Measurements from ENCODE around the gene SCYGR8. TPM values are rescaled to one million over a fixed set of nuclear protein-coding genes. Genes with fewer than 3 reads are reported as not detected.
A peak's percentile ranks its signal among the peaks of the same experiment; 100 is the strongest.

Gene SCYGR8
- total RNA-seq, 1 donor from 2014 or later: not detected

DNA sequence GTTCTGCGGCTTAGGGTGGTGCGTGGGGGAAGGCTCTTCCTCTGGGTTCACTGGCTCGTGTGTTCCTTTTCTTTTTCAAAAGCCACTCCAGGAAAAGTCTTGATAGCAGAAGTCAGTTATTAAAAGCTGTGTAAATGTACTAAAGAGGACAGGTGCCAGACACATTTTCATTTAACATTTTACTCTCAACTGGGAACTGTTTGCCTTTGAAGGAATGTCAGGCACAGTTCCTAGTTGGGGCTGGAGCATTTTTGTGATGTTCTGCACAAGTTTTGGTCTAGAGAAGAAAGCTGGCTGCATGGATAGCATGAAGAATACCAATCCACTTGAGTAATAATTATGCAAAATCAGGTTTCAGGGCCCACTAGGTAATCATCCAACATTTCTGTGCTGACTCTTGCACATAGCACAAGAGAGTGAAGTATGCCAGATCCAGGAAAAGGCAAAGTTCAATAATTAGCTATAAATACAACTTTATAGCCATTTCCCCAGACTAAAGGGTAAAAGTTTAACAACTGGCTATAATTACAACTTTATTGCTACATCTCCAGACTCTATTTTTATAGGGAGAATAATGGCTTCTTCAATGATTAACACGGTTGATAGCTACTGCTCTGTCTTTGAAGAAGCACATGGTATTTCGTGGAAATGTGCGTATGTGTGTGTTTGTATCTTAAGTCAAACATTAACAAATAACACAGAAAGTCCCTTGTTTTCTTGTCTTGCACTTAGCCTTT, 16.2 kb downstream of the SCYGR8 start:
- TF ChIP-seq, protein P1, sequence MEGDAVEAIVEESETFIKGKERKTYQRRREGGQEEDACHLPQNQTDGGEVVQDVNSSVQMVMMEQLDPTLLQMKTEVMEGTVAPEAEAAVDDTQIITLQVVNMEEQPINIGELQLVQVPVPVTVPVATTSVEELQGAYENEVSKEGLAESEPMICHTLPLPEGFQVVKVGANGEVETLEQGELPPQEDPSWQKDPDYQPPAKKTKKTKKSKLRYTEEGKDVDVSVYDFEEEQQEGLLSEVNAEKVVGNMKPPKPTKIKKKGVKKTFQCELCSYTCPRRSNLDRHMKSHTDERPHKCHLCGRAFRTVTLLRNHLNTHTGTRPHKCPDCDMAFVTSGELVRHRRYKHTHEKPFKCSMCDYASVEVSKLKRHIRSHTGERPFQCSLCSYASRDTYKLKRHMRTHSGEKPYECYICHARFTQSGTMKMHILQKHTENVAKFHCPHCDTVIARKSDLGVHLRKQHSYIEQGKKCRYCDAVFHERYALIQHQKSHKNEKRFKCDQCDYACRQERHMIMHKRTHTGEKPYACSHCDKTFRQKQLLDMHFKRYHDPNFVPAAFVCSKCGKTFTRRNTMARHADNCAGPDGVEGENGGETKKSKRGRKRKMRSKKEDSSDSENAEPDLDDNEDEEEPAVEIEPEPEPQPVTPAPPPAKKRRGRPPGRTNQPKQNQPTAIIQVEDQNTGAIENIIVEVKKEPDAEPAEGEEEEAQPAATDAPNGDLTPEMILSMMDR (IDR thresholded peaks at IDR 0.05): no peak
- no peaks in the 10 kb centered on the region for H3K9me3 Mint-ChIP-seq (ENCODE audit: low read depth)
- peaks cover 14% of the 10 kb centered on the region for H3K4me1 Mint-ChIP-seq (ENCODE audit: low read depth)
- H3K36me3 Mint-ChIP-seq (ENCODE audit: low read depth): peaks cover 1% of the 10 kb centered on the region
- no peaks in the 10 kb centered on the region for H3K27me3 Mint-ChIP-seq (ENCODE audit: low read depth)
- no peak overlapping the region for H3K27ac Mint-ChIP-seq (ENCODE audit: unreplicated experiment)
- no peak for DNase-seq (ENCODE audit: low spot score)
- H3K4me3 Mint-ChIP-seq (ENCODE audit: unreplicated experiment): no peak overlapping the region

DNA sequence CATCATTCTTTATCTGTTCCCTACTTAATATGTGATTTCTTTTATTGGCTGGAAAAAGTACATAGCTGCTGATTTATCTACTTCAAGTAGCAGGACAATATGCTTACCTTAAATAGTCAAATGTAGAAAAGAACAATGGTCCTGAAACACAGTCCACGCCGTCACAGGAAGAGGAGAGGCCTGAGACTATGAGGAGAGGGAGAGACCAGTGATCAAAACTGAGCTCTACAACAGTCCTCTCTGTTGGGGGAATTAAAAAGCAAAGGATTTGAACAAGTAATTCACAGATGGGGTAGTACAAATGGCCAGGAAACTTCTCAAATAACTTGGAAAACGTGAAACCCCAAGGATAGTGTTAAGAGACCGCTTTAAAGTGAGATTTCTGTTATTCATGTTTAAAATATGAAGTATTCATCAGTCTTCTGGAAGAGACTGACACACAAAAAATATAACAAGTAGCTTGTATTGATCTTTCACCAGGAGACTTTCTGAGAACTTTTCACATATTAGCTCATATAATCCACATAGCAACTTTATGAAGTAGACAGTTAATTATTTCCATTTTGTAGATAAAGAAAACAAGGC, 20.2 kb downstream of the SCYGR8 start:
- Mint-ChIP-seq H3K4me1 (ENCODE audit: low read depth) (peaks cover 9% of the 10 kb centered on the region), H3K4me3 (ENCODE audit: unreplicated experiment) (no peak overlapping the region), H3K27me3 (ENCODE audit: low read depth) (no peaks in the 10 kb centered on the region), H3K36me3 (ENCODE audit: low read depth) (no peaks in the 10 kb centered on the region), H3K9me3 (ENCODE audit: low read depth) (no peaks in the 10 kb centered on the region), H3K27ac (ENCODE audit: unreplicated experiment) (peak overlapping the region; percentile 50)
- no peak for DNase-seq (ENCODE audit: low spot score)
- TF ChIP-seq, protein P1 (IDR thresholded peaks at IDR 0.05): no peak

DNA sequence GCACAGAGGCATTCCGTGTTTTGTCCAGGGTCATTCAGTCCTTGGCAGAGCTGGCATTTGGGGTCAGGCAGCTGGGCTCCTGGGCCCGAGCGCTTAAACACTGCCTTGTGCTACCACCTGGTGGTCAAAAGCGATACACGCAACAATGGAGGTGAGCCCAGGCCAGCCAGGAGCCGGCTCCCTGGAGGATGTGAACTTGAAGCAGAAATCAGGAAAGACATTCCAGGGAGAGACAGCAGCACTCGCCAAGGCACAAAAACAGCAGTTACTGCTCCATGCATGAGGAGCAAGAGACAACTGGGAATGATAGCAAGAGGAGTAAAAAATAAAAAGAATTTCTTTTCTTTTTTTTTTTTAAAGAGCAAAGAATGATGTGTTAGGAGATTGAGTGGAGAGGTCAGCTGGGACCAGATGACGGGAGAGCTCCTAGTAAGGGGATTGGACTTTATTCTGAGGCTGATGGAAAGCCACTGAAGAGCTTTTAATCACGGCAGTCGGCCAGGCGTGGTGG, 20.7 kb downstream of the SCYGR8 start:
- H3K27me3 Mint-ChIP-seq (ENCODE audit: low read depth): no peaks in the 10 kb centered on the region
- H3K9me3 Mint-ChIP-seq (ENCODE audit: low read depth): no peaks in the 10 kb centered on the region
- TF ChIP-seq, protein P1 (IDR thresholded peaks at IDR 0.05): peak; percentile 99
- H3K4me1 Mint-ChIP-seq (ENCODE audit: low read depth): peaks cover 9% of the 10 kb centered on the region
- no peak overlapping the region for H3K4me3 Mint-ChIP-seq (ENCODE audit: unreplicated experiment)
- H3K27ac Mint-ChIP-seq (ENCODE audit: unreplicated experiment): peak overlapping the region; percentile 75
- no peak for DNase-seq (ENCODE audit: low spot score)
- H3K36me3 Mint-ChIP-seq (ENCODE audit: low read depth): no peaks in the 10 kb centered on the region

DNA sequence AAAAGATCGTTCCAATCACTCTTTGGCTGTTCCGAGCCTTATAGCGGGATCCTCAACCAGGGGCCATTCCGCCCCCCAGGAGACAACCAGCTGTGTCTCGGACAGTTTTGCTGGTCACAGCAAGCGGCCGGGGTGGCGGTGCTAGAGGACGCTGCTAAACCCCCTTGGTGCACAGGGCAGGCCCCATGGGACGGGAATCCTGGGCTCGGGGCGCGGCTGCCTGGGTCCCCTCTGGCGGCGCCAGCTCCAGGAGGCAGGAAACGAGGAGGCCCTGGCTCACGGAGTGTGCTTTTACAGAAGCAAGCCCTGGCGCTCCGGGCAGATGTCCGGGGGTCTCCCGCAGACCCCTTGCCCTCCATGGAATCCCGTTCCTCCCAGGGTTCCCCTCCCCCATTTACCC, 22.1 kb downstream of the SCYGR8 start:
- H3K4me1 Mint-ChIP-seq (ENCODE audit: low read depth): peaks cover 9% of the 10 kb centered on the region
- no peak overlapping the region for H3K27ac Mint-ChIP-seq (ENCODE audit: unreplicated experiment)
- TF ChIP-seq, protein P1 (IDR thresholded peaks at IDR 0.05): no peak
- H3K9me3 Mint-ChIP-seq (ENCODE audit: low read depth): no peaks in the 10 kb centered on the region
- no peaks in the 10 kb centered on the region for H3K36me3 Mint-ChIP-seq (ENCODE audit: low read depth)
- H3K27me3 Mint-ChIP-seq (ENCODE audit: low read depth): no peaks in the 10 kb centered on the region
- no peak for DNase-seq (ENCODE audit: low spot score)
- H3K4me3 Mint-ChIP-seq (ENCODE audit: unreplicated experiment): no peak overlapping the region

DNA sequence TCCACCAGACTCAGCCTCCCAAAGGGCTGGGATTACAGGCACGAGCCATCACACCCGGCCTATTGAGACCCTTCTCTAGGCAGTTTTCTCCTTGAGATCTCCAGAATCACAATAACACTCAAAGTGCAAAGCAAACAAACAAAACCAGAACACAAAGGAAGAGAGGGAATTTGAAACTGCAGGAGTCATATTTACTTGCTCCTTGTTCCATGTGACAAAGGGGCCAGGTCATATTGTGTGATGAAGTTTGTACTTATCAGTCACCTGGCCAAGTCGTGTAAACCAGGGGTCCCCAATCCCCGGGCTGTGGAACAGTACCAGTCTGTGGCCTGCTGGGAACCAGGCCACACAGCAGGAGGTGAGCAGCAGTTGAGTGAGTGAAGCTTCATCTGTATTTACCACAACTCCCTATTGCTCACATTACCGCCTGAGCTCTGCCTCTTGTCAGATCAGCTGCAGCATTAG, 26.5 kb downstream of the SCYGR8 start:
- no peaks in the 10 kb centered on the region for H3K9me3 Mint-ChIP-seq (ENCODE audit: low read depth)
- no peak for DNase-seq (ENCODE audit: low spot score)
- no peak overlapping the region for H3K27ac Mint-ChIP-seq (ENCODE audit: unreplicated experiment)
- no peaks in the 10 kb centered on the region for H3K36me3 Mint-ChIP-seq (ENCODE audit: low read depth)
- H3K4me3 Mint-ChIP-seq (ENCODE audit: unreplicated experiment): no peak overlapping the region
- no peaks in the 10 kb centered on the region for H3K4me1 Mint-ChIP-seq (ENCODE audit: low read depth)
- H3K27me3 Mint-ChIP-seq (ENCODE audit: low read depth): no peaks in the 10 kb centered on the region
- TF ChIP-seq, protein P1 (IDR thresholded peaks at IDR 0.05): no peak

All from chondrocyte (in vitro differentiated cells).